Panc1 (cell line): ENCODE results near the gene GNAS. TPM values are rescaled to one million over a fixed set of nuclear protein-coding genes. Genes with fewer than 3 reads are reported as not detected.

Experiments
- ATAC-seq: fragments of 200-7000 bp; cut with Tn5 transposase; 2 replicates; pipeline ENCODE4 v1.9.1; 2020; ENCODE audit warnings: mild to moderate bottlenecking, moderate library complexity
- BruUV-seq: library from RNA; stranded (reverse); fragments of 400-500 nt; replicated peaks from 2 replicates; lab custom pipeline; 2021; lab: Mats Ljungman, UMichigan
- CTCF ChIA-PET: fragments of 300-600 bp; sonication (Branson Sonifier 250); formaldehyde crosslinking; loops from one replicate; lab custom pipeline; 2022; ENCODE audit warnings: antibody characterized with exemption; lab: Charles Lee
- POLR2A ChIA-PET: fragments of 300-600 bp; sonication (Branson Sonifier 250); formaldehyde crosslinking; loops from one replicate; lab custom pipeline; 2022; ENCODE audit warnings: antibody characterized with exemption; lab: Charles Lee
- DNase-seq: peaks from one replicate; pipeline ENCODE4 v3.0.0-alpha.2; 2010; ENCODE audit warnings: low read depth, low spot score
- H3K27ac ChIP-seq: 2 replicates; pipeline ENCODE4 v1.5.1; 2011; ENCODE audit warnings: mild to moderate bottlenecking, low read length, inconsistent platforms
- H3K27me3 ChIP-seq: fragments of 200-500 bp; sonication (Bioruptor generic); 2 replicates; pipeline ENCODE4 v1.6.0; 2014; ENCODE audit warnings: low read length, inconsistent platforms; ENCODE audit not compliant: control insufficient read depth, insufficient read depth
- H3K36me3 ChIP-seq: fragments of 200-500 bp; sonication (Bioruptor generic); 2 replicates; pipeline ENCODE4 v1.5.1; 2014; ENCODE audit warnings: inconsistent platforms, mild to moderate bottlenecking, low read length, moderate library complexity; ENCODE audit not compliant: control insufficient read depth, insufficient read depth
- H3K4me1 ChIP-seq: 2 replicates; pipeline ENCODE4 v1.5.1; 2011; ENCODE audit warnings: inconsistent platforms, mild to moderate bottlenecking, low read length, moderate library complexity; ENCODE audit not compliant: control insufficient read depth, insufficient read depth
- H3K4me3 ChIP-seq, 2 experiments: 2 replicates each; pipeline ENCODE4 v1.5.1; 2011 to 2012; ENCODE audit warnings: low read depth in 2 of 2, low read length in 2 of 2, mild to moderate bottlenecking in 2 of 2, inconsistent platforms in 1 of 2, moderate library complexity in 1 of 2
- H3K9me3 ChIP-seq: fragments of 200-500 bp; sonication (Bioruptor generic); 2 replicates; pipeline ENCODE4 v1.5.1; 2014; ENCODE audit warnings: low read depth, mild to moderate bottlenecking, inconsistent platforms, low read length, moderate library complexity; ENCODE audit not compliant: control insufficient read depth, insufficient read depth
- POLR2AphosphoS5 ChIP-seq: IDR thresholded peaks from 2 replicates; pipeline ENCODE4 v1.6.1; 2012; ENCODE audit warnings: mild to moderate bottlenecking, low read depth, low read length, moderate library complexity
- REST ChIP-seq, 2 experiments: IDR thresholded peaks; 2 replicates each; pipeline ENCODE4 v1.6.1; 2011 to 2012; ENCODE audit warnings: low read depth in 2 of 2, control low read depth in 1 of 2, low read length in 1 of 2, mild to moderate bottlenecking in 1 of 2, moderate library complexity in 1 of 2; ENCODE audit not compliant: insufficient read depth in 1 of 2
- SIN3A ChIP-seq: IDR thresholded peaks from 2 replicates; pipeline ENCODE4 v1.6.1; 2012; ENCODE audit warnings: low read depth, mild to moderate bottlenecking, low read length, moderate library complexity, borderline replicate concordance; ENCODE audit not compliant: insufficient read depth
- TCF7L2 ChIP-seq: IDR thresholded peaks from 2 replicates; pipeline ENCODE4 v1.6.1; 2011; ENCODE audit warnings: mild to moderate bottlenecking, low read depth, low read length, inconsistent platforms
- in situ Hi-C: cut with HindIII; loops from 2 replicates; pipeline ENCODE4 v1.10.0; 2016; ENCODE audit warnings: low sequenced_read_pairs, low pct_unique_long_range_greater_than_20kb
- intact Hi-C: fragments of 100-400 bp; cut with micrococcal nuclease; formaldehyde crosslinking; loops from one replicate; pipeline ENCODE4 v1.10.0; 2022; ENCODE audit not compliant: unreplicated experiment
- total RNA-seq: library from RNA; stranded (reverse); gene quantifications from one replicate; pipeline ENCODE4 v1.2.1, GENCODE V29; 2021; ENCODE audit not compliant: unreplicated experiment
- TF ChIP-seq, protein P1 (sequence below): fragments of 450-650 bp; IDR thresholded peaks from 2 replicates; pipeline ENCODE4 v1.5.1; 2017; ENCODE audit warnings: mild to moderate bottlenecking

GNAS gene
- total RNA-seq, 1 experiment from 2014 or later, result 756 TPM

- POLR2A ChIA-PET, result no interaction called here
- TF ChIP-seq POLR2AphosphoS5 (no peak), SIN3A (no peak), REST (IDR thresholded peaks at IDR 0.05; ENCODE audit: insufficient read depth in 1 of 2, low read depth in 2 of 2, low read length in 1 of 2) (no peak), TCF7L2 (no peak)
- TF ChIP-seq, protein P1, sequence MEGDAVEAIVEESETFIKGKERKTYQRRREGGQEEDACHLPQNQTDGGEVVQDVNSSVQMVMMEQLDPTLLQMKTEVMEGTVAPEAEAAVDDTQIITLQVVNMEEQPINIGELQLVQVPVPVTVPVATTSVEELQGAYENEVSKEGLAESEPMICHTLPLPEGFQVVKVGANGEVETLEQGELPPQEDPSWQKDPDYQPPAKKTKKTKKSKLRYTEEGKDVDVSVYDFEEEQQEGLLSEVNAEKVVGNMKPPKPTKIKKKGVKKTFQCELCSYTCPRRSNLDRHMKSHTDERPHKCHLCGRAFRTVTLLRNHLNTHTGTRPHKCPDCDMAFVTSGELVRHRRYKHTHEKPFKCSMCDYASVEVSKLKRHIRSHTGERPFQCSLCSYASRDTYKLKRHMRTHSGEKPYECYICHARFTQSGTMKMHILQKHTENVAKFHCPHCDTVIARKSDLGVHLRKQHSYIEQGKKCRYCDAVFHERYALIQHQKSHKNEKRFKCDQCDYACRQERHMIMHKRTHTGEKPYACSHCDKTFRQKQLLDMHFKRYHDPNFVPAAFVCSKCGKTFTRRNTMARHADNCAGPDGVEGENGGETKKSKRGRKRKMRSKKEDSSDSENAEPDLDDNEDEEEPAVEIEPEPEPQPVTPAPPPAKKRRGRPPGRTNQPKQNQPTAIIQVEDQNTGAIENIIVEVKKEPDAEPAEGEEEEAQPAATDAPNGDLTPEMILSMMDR, result no peak
- ATAC-seq, result no peak
- Histone ChIP-seq H3K4me3 (no peak overlapping the region), H3K36me3 (no peaks in the 10 kb centered on the region), H3K9me3 (no peaks in the 10 kb centered on the region), H3K4me1 (no peaks in the 10 kb centered on the region), H3K27ac (no peak overlapping the region), H3K27me3 (no peaks in the 10 kb centered on the region)
- BruUV-seq, result no TSS peak
- no peak for DNase-seq
- CTCF ChIA-PET, result no interaction called here
- in situ Hi-C loops (no loop called here), intact Hi-C loops (no loop called here)
Observed at GRCh38 chr20:58825450-58825849, 27.1 kb upstream of the GNAS start.

GRCh38 chr20:58826271-58826670 lies 26.2 kb upstream of the GNAS start:
- ChIA-PET POLR2A (no interaction called here), CTCF (no interaction called here)
- in situ Hi-C loops (no loop called here), intact Hi-C loops (no loop called here)
- DNase-seq (no peak), ATAC-seq (no peak)
- H3K4me3 ChIP-seq, result no peak overlapping the region
- no peak overlapping the region for H3K27ac ChIP-seq
- BruUV-seq, result no TSS peak
- H3K4me1 ChIP-seq, result no peaks in the 10 kb centered on the region
- TF ChIP-seq POLR2AphosphoS5, result no peak
- TF ChIP-seq, protein P1, result no peak
- no peak for TF ChIP-seq REST (IDR thresholded peaks at IDR 0.05; ENCODE audit: insufficient read depth in 1 of 2, low read depth in 2 of 2, low read length in 1 of 2)
- no peak for TF ChIP-seq TCF7L2
- TF ChIP-seq SIN3A, result no peak
- no peaks in the 10 kb centered on the region for H3K36me3 ChIP-seq
- H3K27me3 ChIP-seq, result no peaks in the 10 kb centered on the region
- no peaks in the 10 kb centered on the region for H3K9me3 ChIP-seq
